Liver (tissue), 9 donors: ENCODE data around the gene EIF3K. TPM values are rescaled to one million over a fixed set of nuclear protein-coding genes. Genes with fewer than 3 reads are reported as not detected.

Source experiments
- DNase-seq: peaks from one replicate; pipeline ENCODE4 v3.0.0-alpha.2; 2017; ENCODE audit warnings: low spot score
- H3K27ac ChIP-seq, 2 donors: one replicate each; pipeline ENCODE4 v1.7.0; 2013; ENCODE audit warnings: inconsistent platforms in 2 of 2, low read length in 2 of 2, control low read depth in 1 of 2, low read depth in 1 of 2, mild to moderate bottlenecking in 1 of 2
- H3K27me3 ChIP-seq, 4 donors: one replicate each; pipeline versions ENCODE4 v1.6.1 to v1.7.0; 2013; ENCODE audit warnings: low read length in 3 of 4, inconsistent platforms in 1 of 4, mild to moderate bottlenecking in 1 of 4, moderate library complexity in 1 of 4; ENCODE audit not compliant: control insufficient read depth in 4 of 4, insufficient read depth in 4 of 4
- H3K36me3 ChIP-seq, 4 donors: one replicate each; pipeline versions ENCODE4 v1.6.1 to v1.7.0; 2013; ENCODE audit warnings: low read length in 3 of 4, mild to moderate bottlenecking in 3 of 4, low read depth in 1 of 4, moderate library complexity in 1 of 4; ENCODE audit not compliant: control insufficient read depth in 4 of 4, insufficient read depth in 3 of 4
- H3K4me1 ChIP-seq, 4 donors: one replicate each; pipeline versions ENCODE4 v1.6.1 to v1.7.0; 2013; ENCODE audit warnings: low read length in 3 of 4, mild to moderate bottlenecking in 3 of 4, moderate library complexity in 1 of 4; ENCODE audit not compliant: control insufficient read depth in 4 of 4, insufficient read depth in 4 of 4
- H3K4me3 ChIP-seq, 3 donors: one replicate each; pipeline versions ENCODE4 v1.6.1 to v1.7.0; 2013; ENCODE audit warnings: low read length in 3 of 3, control low read depth in 1 of 3, low read depth in 1 of 3, mild to moderate bottlenecking in 1 of 3
- H3K9ac ChIP-seq, 2 donors: one replicate each; pipeline ENCODE4 v1.7.0; 2013; ENCODE audit warnings: low read length in 2 of 2, mild to moderate bottlenecking in 2 of 2, moderate library complexity in 2 of 2, control low read depth in 1 of 2, low read depth in 1 of 2
- H3K9me3 ChIP-seq, 4 donors: one replicate each; pipeline versions ENCODE4 v1.6.1 to v1.7.0; 2013; ENCODE audit warnings: low read length in 3 of 4; ENCODE audit not compliant: control insufficient read depth in 4 of 4
- CTCF ChIP-seq: fragments of 150-350 bp; IDR thresholded peaks from 2 replicates; pipeline ENCODE4 v1.5.1; 2017; ENCODE audit warnings: improper control_type of control experiment, low read depth, low read length; ENCODE audit not compliant: missing input control
- EGR1 ChIP-seq, 2 donors: IDR thresholded peaks; 2 replicates each; pipeline ENCODE4 v1.6.1; 2016 to 2018; ENCODE audit warnings: antibody characterized with exemption in 2 of 2, low read depth in 2 of 2
- FOXA1 ChIP-seq: IDR thresholded peaks from 2 replicates; pipeline ENCODE4 v1.6.1; 2016; ENCODE audit warnings: antibody characterized with exemption
- FOXA2 ChIP-seq: IDR thresholded peaks from 2 replicates; pipeline ENCODE4 v1.6.1; 2016; ENCODE audit warnings: antibody characterized with exemption
- GABPA ChIP-seq, 2 donors: IDR thresholded peaks in 1 of 2; conservative IDR thresholded peaks in 1 of 2; 2 replicates each; pipeline ENCODE4 v1.6.1; 2016; ENCODE audit warnings: antibody characterized with exemption in 2 of 2, mild to moderate bottlenecking in 1 of 2, moderate library complexity in 1 of 2
- HNF4A ChIP-seq, 2 donors: conservative IDR thresholded peaks; 2 replicates each; pipeline ENCODE4 v1.6.1; 2016; ENCODE audit warnings: antibody characterized with exemption in 2 of 2, mild to moderate bottlenecking in 2 of 2
- HNF4G ChIP-seq: IDR thresholded peaks from 2 replicates; pipeline ENCODE4 v1.6.1; 2016; ENCODE audit warnings: antibody characterized with exemption
- JUND ChIP-seq, 2 donors: IDR thresholded peaks; 2 replicates each; pipeline ENCODE4 v1.6.1; 2016; ENCODE audit warnings: antibody characterized with exemption in 2 of 2
- MAX ChIP-seq: IDR thresholded peaks from 2 replicates; pipeline ENCODE4 v1.6.1; 2016; ENCODE audit warnings: antibody characterized with exemption
- NR2F2 ChIP-seq: IDR thresholded peaks from 2 replicates; pipeline ENCODE4 v1.6.1; 2016; ENCODE audit warnings: antibody characterized with exemption
- RAD21 ChIP-seq, 2 donors: IDR thresholded peaks; 2 replicates each; pipeline ENCODE4 v1.6.1; 2016; ENCODE audit warnings: antibody characterized with exemption in 2 of 2, mild to moderate bottlenecking in 2 of 2
- REST ChIP-seq: IDR thresholded peaks from 2 replicates; pipeline ENCODE4 v1.6.1; 2016; ENCODE audit warnings: antibody characterized with exemption, mild to moderate bottlenecking
- RXRA ChIP-seq, 2 donors: IDR thresholded peaks; 2 replicates each; pipeline ENCODE4 v1.6.1; 2017 to 2018; ENCODE audit warnings: antibody characterized with exemption in 2 of 2, mild to moderate bottlenecking in 1 of 2
- SP1 ChIP-seq: IDR thresholded peaks from 2 replicates; pipeline ENCODE4 v1.6.1; 2018; ENCODE audit warnings: antibody characterized with exemption, mild to moderate bottlenecking
- TAF1 ChIP-seq: conservative IDR thresholded peaks from 2 replicates; pipeline ENCODE4 v1.6.1; 2016; ENCODE audit warnings: antibody characterized with exemption, mild to moderate bottlenecking
- YY1 ChIP-seq: IDR thresholded peaks from 2 replicates; pipeline ENCODE4 v1.6.1; 2016; ENCODE audit warnings: antibody characterized with exemption, mild to moderate bottlenecking
- WGBS: extraction: QIAGEN DNeasy Blood & Tissue Kit; methylation state at CpG from one replicate; pipeline ENCODE4 v1.1.7; 2013; 5-methylcytosine and 5-hydroxymethylcytosine counted together
- polyA plus RNA-seq, 2 donors: library from polyadenylated mRNA; stranded (reverse) in 1 of 2; unstranded in 1 of 2; fragments of 200-250 nt in 1 of 2; fragments of >200 nt in 1 of 2; fragmentation: Nextera tagmentation in 1 of 2; extraction: Ambion mirVana in 1 of 2; gene quantifications; one replicate each; pipeline versions ENCODE4 v1.2.1 to v1.2.3, GENCODE V29; 2013 to 2015
- total RNA-seq, 2 donors: library from RNA; depleted of rRNA; stranded (reverse); fragments of >200 nt; gene quantifications; one replicate each; pipeline ENCODE4 v1.2.3, GENCODE V29; 2014
- TF ChIP-seq, protein P1 (sequence below): IDR thresholded peaks from 2 replicates; pipeline ENCODE4 v1.6.1; 2016; ENCODE audit warnings: antibody characterized with exemption
- TF ChIP-seq, protein P2 (sequence below): IDR thresholded peaks from 2 replicates; pipeline ENCODE4 v1.6.1; 2016; ENCODE audit warnings: antibody characterized with exemption
- donor health status: healthy.
- donor health status: healthy.
- donor health status: healthy.
- donor health status: healthy.
- donor health status: healthy.

EIF3K gene
- total and polyA plus RNA-seq, 4 donors = 118 to 240 (median 151) TPM

GRCh38 chr19:38685666-38686529, 66.9 kb downstream of the EIF3K start:
- H3K27me3 ChIP-seq = no peaks in the 10 kb centered on the region
- H3K36me3 ChIP-seq = no peaks in the 10 kb centered on the region
- H3K4me3 ChIP-seq = no peak overlapping the region
- H3K9me3 ChIP-seq = no peaks in the 10 kb centered on the region
- WGBS = 24% methylated on average over 10 of the region's 10 CpGs
- peak overlapping the region; percentile 88 to 92 for H3K27ac ChIP-seq
- TF ChIP-seq MAX = no peak
- TF ChIP-seq RXRA (IDR thresholded peaks at IDR 0.05) = peak; percentile 27 to 57
- no peak for TF ChIP-seq FOXA1
- TF ChIP-seq, protein P1, sequence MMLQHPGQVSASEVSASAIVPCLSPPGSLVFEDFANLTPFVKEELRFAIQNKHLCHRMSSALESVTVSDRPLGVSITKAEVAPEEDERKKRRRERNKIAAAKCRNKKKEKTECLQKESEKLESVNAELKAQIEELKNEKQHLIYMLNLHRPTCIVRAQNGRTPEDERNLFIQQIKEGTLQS = no peak
- peak; percentile 77 for TF ChIP-seq NR2F2
- TF ChIP-seq, protein P2, sequence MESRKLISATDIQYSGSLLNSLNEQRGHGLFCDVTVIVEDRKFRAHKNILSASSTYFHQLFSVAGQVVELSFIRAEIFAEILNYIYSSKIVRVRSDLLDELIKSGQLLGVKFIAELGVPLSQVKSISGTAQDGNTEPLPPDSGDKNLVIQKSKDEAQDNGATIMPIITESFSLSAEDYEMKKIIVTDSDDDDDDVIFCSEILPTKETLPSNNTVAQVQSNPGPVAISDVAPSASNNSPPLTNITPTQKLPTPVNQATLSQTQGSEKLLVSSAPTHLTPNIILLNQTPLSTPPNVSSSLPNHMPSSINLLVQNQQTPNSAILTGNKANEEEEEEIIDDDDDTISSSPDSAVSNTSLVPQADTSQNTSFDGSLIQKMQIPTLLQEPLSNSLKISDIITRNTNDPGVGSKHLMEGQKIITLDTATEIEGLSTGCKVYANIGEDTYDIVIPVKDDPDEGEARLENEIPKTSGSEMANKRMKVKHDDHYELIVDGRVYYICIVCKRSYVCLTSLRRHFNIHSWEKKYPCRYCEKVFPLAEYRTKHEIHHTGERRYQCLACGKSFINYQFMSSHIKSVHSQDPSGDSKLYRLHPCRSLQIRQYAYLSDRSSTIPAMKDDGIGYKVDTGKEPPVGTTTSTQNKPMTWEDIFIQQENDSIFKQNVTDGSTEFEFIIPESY = no peak
- TF ChIP-seq GABPA (IDR thresholded peaks at IDR 0.05 in 1 of 2, conservative IDR thresholded peaks at IDR 0.05 in 1 of 2) = no peak
- TF ChIP-seq YY1 = no peak
- TF ChIP-seq EGR1 (IDR thresholded peaks at IDR 0.05; ENCODE audit: low read depth in 2 of 2) = no peak
- TF ChIP-seq HNF4G = peak; percentile 3
- TF ChIP-seq CTCF = peak; percentile 58
- TF ChIP-seq FOXA2 = no peak
- no peak for TF ChIP-seq TAF1
- peak in 1 of 2 donors; percentile 8 for TF ChIP-seq JUND (IDR thresholded peaks at IDR 0.05)
- peak; percentile 21 for TF ChIP-seq SP1
- TF ChIP-seq HNF4A (conservative IDR thresholded peaks at IDR 0.05) = peak; percentile 27 to 52
- peak; percentile 56 to 75 for TF ChIP-seq RAD21 (IDR thresholded peaks at IDR 0.05)
- TF ChIP-seq REST = no peak
- peaks cover 25 to 41% (median 33%) of the 10 kb centered on the region in 4 donors for H3K4me1 ChIP-seq
- H3K9ac ChIP-seq = peak overlapping the region; percentile 15 to 84
- no peak for DNase-seq
